ENCODE measurements around the gene NTPCR.

GRCh38 chr1:232978091-232978634 is 27.8 kb downstream of the NTPCR start:
- no peak for TF ChIP-seq CTCF (IDR thresholded peaks at IDR 0.05 in 8 of 11, conservative IDR thresholded peaks at IDR 0.05 in 3 of 11)
- no peak for TF ChIP-seq POLR2A (IDR thresholded peaks at IDR 0.05)
- no peak for TF ChIP-seq POLR2AphosphoS5 (IDR thresholded peaks at IDR 0.05)
